Measurements from ENCODE around the gene WDR90.

GRCh38 chr16:661184-661821 lies 12.1 kb downstream of the WDR90 start:
- TF ChIP-seq CTCF (IDR thresholded peaks at IDR 0.05), result peak in 1 of 5 experiments; percentile 17
- no peak for TF ChIP-seq POLR2A (IDR thresholded peaks at IDR 0.05)
